NB4 (cell line): Measurements from ENCODE around the gene RAB27B.

Source experiments
- CTCF ChIP-seq: IDR thresholded peaks from one replicate; pipeline ENCODE4 v1.5.1; 2012; ENCODE audit warnings: low read depth, low read length
- POLR2A ChIP-seq: IDR thresholded peaks from 2 replicates; pipeline ENCODE4 v1.6.1; 2011; ENCODE audit warnings: mild to moderate bottlenecking; ENCODE audit not compliant: insufficient read length; ENCODE audit errors: extremely low read depth

- TF ChIP-seq CTCF (no peak), POLR2A (no peak)
These were observed 38.2 kb upstream of the RAB27B start for GRCh38 chr18:54790109-54790508.
